Testis (tissue), 3 donors: ENCODE measurements around the gene CCSER1. TPM values are rescaled to one million over a fixed set of nuclear protein-coding genes. Genes with fewer than 3 reads are reported as not detected.
"Not testable (repeated sequence)": the region's sequence is repeated elsewhere in the genome, so short reads cannot be mapped to it uniquely, and the experiment has no call there.

Experiments used
- DNase-seq: peaks from one replicate; pipeline ENCODE4 v3.0.0-alpha.2; 2019
- H3K27ac ChIP-seq, 2 donors: fragments of 200-600 bp; sonication (generic); one replicate each; pipeline ENCODE4 v1.5.1; 2019
- H3K27me3 ChIP-seq: fragments of 200-600 bp; sonication (generic); one replicate; pipeline ENCODE4 v1.5.1; 2019
- H3K36me3 ChIP-seq: fragments of 200-600 bp; sonication (generic); one replicate; pipeline ENCODE4 v1.5.1; 2017; ENCODE audit warnings: low read depth; ENCODE audit errors: missing control alignments
- H3K4me1 ChIP-seq: fragments of 200-600 bp; sonication (generic); one replicate; pipeline ENCODE4 v1.5.1; 2019
- H3K4me3 ChIP-seq, 2 donors: fragments of 200-600 bp; sonication (generic); one replicate each; pipeline ENCODE4 v1.5.1; 2017 to 2019
- H3K9me3 ChIP-seq: fragments of 200-600 bp; sonication (generic); one replicate; pipeline ENCODE4 v1.5.1; 2017
- POLR2A ChIP-seq: fragments of 450-650 bp; IDR thresholded peaks from one replicate; pipeline ENCODE4 v1.6.1; 2017; ENCODE audit warnings: antibody characterized with exemption, mild to moderate bottlenecking, moderate library complexity
- WGBS, 2 donors: methylation state at CpG; one replicate each; pipeline ENCODE4 v1.1.5; 2018; 5-methylcytosine and 5-hydroxymethylcytosine counted together
- intact Hi-C: fragments of 100-400 bp; cut with DNase I; formaldehyde crosslinking; loops from one replicate; pipeline ENCODE4 v1.15.1; 2023; ENCODE audit warnings: low total_unique reads
- polyA plus RNA-seq: library from polyadenylated mRNA; stranded (reverse); fragments of 350-450 nt; fragmentation: Illumina TruSeq; extraction: RNeasy Lipid Tissue Mini Kit (QIAGEN cat#74804); gene quantifications from one replicate; pipeline ENCODE4 v1.2.3, GENCODE V29; 2014; ENCODE audit warnings: low read depth, low replicate concordance; ENCODE audit not compliant: insufficient read depth
- total RNA-seq, 2 donors: library from RNA; depleted of rRNA; stranded (reverse); fragments of >200 nt; gene quantifications; one replicate each; pipeline ENCODE4 v1.2.3, GENCODE V29; 2016
- TF ChIP-seq, protein P1 (sequence below), 3 experiments: fragments of 450-650 bp in 2 of 3; fragments of 200-600 bp in 1 of 3; sonication (generic) in 1 of 3; IDR thresholded peaks; one replicate each; pipeline ENCODE4 v1.5.1; 2016 to 2019; ENCODE audit warnings: antibody characterized with exemption in 3 of 3, mild to moderate bottlenecking in 2 of 3, moderate library complexity in 1 of 3

CCSER1 gene
- total and polyA plus RNA-seq, 3 donors from 2014 or later = 20.2 to 105 (median 82.8) TPM

- DNase-seq = no peak
- Histone ChIP-seq H3K27me3 (no peaks in the 10 kb centered on the region), H3K4me3 (no peak overlapping the region), H3K9me3 (no peaks in the 10 kb centered on the region), H3K36me3 (no peaks in the 10 kb centered on the region), H3K27ac (no peak overlapping the region), H3K4me1 (no peaks in the 10 kb centered on the region)
- intact Hi-C loops = no loop called here
- WGBS, 2 donors = 56 to 59% methylated on average over 2 of the region's 2 CpGs
- no peak for TF ChIP-seq POLR2A
- TF ChIP-seq, protein P1, sequence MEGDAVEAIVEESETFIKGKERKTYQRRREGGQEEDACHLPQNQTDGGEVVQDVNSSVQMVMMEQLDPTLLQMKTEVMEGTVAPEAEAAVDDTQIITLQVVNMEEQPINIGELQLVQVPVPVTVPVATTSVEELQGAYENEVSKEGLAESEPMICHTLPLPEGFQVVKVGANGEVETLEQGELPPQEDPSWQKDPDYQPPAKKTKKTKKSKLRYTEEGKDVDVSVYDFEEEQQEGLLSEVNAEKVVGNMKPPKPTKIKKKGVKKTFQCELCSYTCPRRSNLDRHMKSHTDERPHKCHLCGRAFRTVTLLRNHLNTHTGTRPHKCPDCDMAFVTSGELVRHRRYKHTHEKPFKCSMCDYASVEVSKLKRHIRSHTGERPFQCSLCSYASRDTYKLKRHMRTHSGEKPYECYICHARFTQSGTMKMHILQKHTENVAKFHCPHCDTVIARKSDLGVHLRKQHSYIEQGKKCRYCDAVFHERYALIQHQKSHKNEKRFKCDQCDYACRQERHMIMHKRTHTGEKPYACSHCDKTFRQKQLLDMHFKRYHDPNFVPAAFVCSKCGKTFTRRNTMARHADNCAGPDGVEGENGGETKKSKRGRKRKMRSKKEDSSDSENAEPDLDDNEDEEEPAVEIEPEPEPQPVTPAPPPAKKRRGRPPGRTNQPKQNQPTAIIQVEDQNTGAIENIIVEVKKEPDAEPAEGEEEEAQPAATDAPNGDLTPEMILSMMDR (IDR thresholded peaks at IDR 0.05) = no peak
Observed at GRCh38 chr4:90816754-90817153, 689.6 kb downstream of the CCSER1 start.

DNA sequence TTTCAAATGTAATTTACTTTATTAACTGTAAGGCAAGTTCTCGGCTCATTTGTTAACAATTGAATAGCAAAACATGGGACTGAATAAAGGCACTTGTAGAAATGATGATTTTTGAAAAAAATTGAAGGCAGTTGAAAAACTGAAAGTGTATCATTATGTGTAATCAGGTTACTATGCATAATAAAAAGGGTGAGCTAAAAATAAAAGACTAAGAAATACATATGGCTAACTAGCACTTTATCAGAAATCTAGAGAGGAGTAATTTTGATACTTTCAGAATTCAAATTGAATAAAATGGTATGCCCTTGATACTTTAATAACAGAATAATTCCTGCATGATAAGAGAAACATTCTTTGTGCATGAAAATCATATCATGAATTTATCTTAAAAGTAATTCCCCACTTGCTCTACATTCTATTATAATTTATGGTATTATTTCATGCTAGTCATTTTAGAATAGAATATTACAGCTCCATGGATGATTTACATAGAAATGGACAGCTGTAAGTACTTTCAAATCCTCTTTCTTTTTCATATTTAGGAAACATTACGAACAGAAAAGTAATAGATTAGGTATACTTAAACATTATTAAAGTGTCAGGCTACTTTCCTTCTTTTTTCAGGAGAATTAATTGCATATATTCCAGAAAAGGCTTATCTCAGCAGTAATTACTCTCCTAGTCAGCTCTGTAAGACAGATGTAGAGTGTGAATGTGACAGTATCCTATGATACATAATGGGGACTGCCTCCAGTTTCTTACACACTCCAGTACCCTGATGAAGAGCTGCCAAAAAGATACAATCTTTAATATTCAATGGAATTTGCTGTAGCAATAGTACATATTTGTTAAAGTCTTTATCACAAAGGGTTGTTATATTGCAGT, 697.3 kb downstream of the CCSER1 start:
- no peak overlapping the region for H3K27ac ChIP-seq
- DNase-seq = no peak
- no peaks in the 10 kb centered on the region for H3K36me3 ChIP-seq
- TF ChIP-seq, protein P1 (IDR thresholded peaks at IDR 0.05) = no peak
- no peak for TF ChIP-seq POLR2A
- H3K9me3 ChIP-seq = no peaks in the 10 kb centered on the region
- intact Hi-C loops = no loop called here
- whole genome bisulfite sequencing, 2 donors = 70 to 79% methylated on average over 2 of the region's 2 CpGs
- no peaks in the 10 kb centered on the region for H3K27me3 ChIP-seq
- no peaks in the 10 kb centered on the region for H3K4me1 ChIP-seq
- no peak overlapping the region for H3K4me3 ChIP-seq

DNA sequence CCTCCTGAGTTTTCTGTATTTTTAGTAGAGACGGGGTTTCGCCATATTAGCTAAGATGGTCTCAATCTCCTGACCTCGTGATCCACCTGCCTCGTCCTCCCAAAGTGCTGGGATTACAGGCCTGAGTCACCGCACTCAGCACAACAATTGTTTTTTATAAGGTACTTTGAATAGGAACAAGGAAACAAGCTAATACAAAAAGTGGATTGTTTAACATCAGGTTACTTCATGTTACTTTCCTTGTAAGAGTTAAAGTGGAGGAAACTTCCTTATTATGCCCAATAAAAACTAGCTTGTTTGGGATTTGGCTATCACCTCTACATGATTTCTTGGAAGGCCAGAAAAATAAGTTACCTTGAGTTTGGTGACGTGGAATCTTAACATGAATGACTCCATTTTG, 698.7 kb downstream of the CCSER1 start:
- H3K27me3 ChIP-seq = no peaks in the 10 kb centered on the region
- H3K36me3 ChIP-seq = no peaks in the 10 kb centered on the region
- TF ChIP-seq POLR2A = no peak
- TF ChIP-seq, protein P1 (IDR thresholded peaks at IDR 0.05) = no peak
- 94 to 97% methylated on average over 6 of the region's 6 CpGs for WGBS, 2 donors
- DNase-seq = no peak
- intact Hi-C loops = no loop called here
- H3K4me1 ChIP-seq = no peaks in the 10 kb centered on the region
- H3K9me3 ChIP-seq = no peaks in the 10 kb centered on the region
- H3K4me3 ChIP-seq = no peak overlapping the region
- H3K27ac ChIP-seq = no peak overlapping the region

GRCh38 chr4:90833706-90834105, 706.5 kb downstream of the CCSER1 start:
- no peak for TF ChIP-seq POLR2A
- TF ChIP-seq, protein P1 (IDR thresholded peaks at IDR 0.05) = no peak
- WGBS, 2 donors = 90 to 95% methylated on average over 1 of the region's 1 CpG
- intact Hi-C loops = no loop called here
- H3K9me3 ChIP-seq = no peaks in the 10 kb centered on the region
- no peaks in the 10 kb centered on the region for H3K4me1 ChIP-seq
- no peak overlapping the region for H3K27ac ChIP-seq
- no peaks in the 10 kb centered on the region for H3K36me3 ChIP-seq
- H3K27me3 ChIP-seq = no peaks in the 10 kb centered on the region
- no peak overlapping the region for H3K4me3 ChIP-seq
- no peak for DNase-seq

DNA sequence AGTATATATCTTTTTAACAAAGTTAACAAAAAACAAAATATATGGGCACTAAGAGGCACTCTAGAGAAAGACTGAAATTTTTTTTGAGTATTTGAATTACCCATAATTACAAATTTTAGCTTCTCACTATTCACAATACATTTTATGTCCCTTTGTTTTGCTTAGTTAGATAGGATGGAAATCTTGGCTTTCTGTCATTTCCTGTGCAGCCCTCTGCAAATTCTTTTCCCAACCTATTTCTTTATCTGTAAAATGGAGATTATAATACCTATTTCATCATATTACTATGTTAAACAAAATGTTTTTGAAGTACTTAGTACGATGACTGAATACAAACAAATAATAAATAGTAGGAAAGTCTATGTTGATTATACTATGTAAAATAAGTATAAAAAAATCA, 710.0 kb downstream of the CCSER1 start:
- Histone ChIP-seq H3K4me3 (no peak overlapping the region), H3K4me1 (no peaks in the 10 kb centered on the region), H3K9me3 (no peaks in the 10 kb centered on the region), H3K27ac (no peak overlapping the region), H3K27me3 (no peaks in the 10 kb centered on the region), H3K36me3 (no peaks in the 10 kb centered on the region)
- WGBS, 2 donors = 69 to 75% methylated on average over 1 of the region's 1 CpG
- TF ChIP-seq, protein P1 (IDR thresholded peaks at IDR 0.05) = no peak
- TF ChIP-seq POLR2A = no peak
- intact Hi-C loops = no loop called here
- DNase-seq = no peak

DNA sequence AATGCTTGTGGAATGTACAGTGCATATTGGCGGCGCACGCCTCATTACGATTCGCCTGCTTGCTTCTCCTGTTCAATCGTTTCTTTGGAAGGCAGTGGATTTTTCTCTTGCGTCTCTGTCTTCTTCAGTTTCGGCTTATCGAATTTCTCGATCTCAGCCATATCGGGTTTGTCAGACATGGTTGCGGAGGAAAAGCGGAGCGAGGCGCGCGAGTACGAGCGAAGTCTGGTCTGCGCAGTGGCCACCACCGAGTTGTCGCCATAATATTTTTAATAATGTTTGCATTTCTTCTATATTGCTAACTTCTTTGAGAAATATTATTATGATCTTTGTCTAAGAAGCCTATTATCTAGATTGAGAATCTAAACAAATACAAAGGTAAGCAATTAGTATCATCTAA, 711.7 kb downstream of the CCSER1 start:
- H3K27ac ChIP-seq, H3K27me3 ChIP-seq, H3K36me3 ChIP-seq, H3K9me3 ChIP-seq, DNase-seq, intact Hi-C loops, H3K4me1 ChIP-seq, H3K4me3 ChIP-seq: not testable (repeated sequence)
- 63 to 87% methylated on average over 16 to 22 of the region's 22 CpGs for WGBS, 2 donors
